Measurements from ENCODE around the gene PLET1. TPM values are rescaled to one million over a fixed set of nuclear protein-coding genes. Genes with fewer than 3 reads are reported as not detected.

PLET1 gene
- total RNA-seq, 4 donors from 2014 or later: not detected

GRCh38 chr11:112248201-112248600 lies 12.5 kb downstream of the PLET1 start:
- 67 to 73% methylated on average over 2 of the region's 2 CpGs for WGBS, 2 donors
- intact Hi-C loops (cut with DNase I): no loop called here
- DNase-seq: no peak

GRCh38 chr11:112247201-112247600 lies 13.5 kb downstream of the PLET1 start:
- 30 to 35% methylated on average over 4 of the region's 4 CpGs for WGBS, 2 donors
- intact Hi-C loops (cut with DNase I): no loop called here
- H3K4me1 ChIP-seq: peaks cover 0 to 3% (median under 1%) of the 10 kb centered on the region in 3 donors
- peaks cover 0 to 9% (median 0%) of the 10 kb centered on the region in 3 donors for H3K36me3 ChIP-seq
- no peaks in the 10 kb centered on the region for H3K9me3 ChIP-seq
- H3K27ac ChIP-seq: no peak overlapping the region
- TF ChIP-seq CTCF (IDR thresholded peaks at IDR 0.05): no peak
- no peaks in the 10 kb centered on the region for H3K27me3 ChIP-seq
- no peak for DNase-seq
- no peak overlapping the region for H3K4me3 ChIP-seq

More at GRCh38 chr11:112248201-112248600, 12.5 kb downstream of the PLET1 start:
- Histone ChIP-seq H3K4me3 (no peak overlapping the region), H3K9me3 (no peaks in the 10 kb centered on the region), H3K36me3 (no peaks in the 10 kb centered on the region), H3K4me1 (peaks cover 0 to 3% (median 0%) of the 10 kb centered on the region in 3 donors), H3K27ac (no peak overlapping the region), H3K27me3 (no peaks in the 10 kb centered on the region)
- TF ChIP-seq POLR2A (IDR thresholded peaks at IDR 0.05): no peak
- TF ChIP-seq CTCF (IDR thresholded peaks at IDR 0.05): no peak

GRCh38 chr11:112241486-112241885 lies 19.2 kb downstream of the PLET1 start:
- Histone ChIP-seq H3K4me1 (peaks cover 0 to 4% (median 0%) of the 10 kb centered on the region in 3 donors), H3K27me3 (no peaks in the 10 kb centered on the region), H3K4me3 (no peak overlapping the region), H3K9me3 (no peaks in the 10 kb centered on the region), H3K36me3 (peaks cover 6 to 64% (median 10%) of the 10 kb centered on the region in 3 donors), H3K27ac (peak overlapping the region in 2 of 4 donors; percentile 34 to 68)
- intact Hi-C loops (cut with DNase I): no loop called here
- TF ChIP-seq CTCF (IDR thresholded peaks at IDR 0.05) (no peak), POLR2A (IDR thresholded peaks at IDR 0.05) (no peak)
- WGBS, 2 donors: 72 to 80% methylated on average over 3 of the region's 3 CpGs
- no peak for DNase-seq

DNA sequence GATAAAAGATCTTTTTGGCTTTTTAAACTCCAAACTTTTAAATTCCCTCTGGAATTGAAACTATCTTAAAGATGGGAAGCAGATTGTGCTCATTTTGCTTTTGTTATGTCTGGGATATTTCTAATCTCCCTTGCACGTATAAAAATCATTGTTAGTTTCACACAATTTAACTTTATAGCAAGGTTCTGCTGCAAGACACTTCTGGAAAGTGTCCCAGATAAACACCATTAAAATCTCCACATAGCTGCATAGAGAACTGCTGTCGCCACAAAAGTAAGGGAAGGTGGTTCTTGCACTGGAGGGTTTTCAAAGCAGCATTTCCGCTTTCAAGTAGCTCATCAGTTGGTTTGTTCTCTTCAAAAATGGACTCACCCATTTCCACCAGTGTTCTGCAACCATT lies 22.6 kb downstream of the PLET1 start:
- Histone ChIP-seq H3K27me3 (no peaks in the 10 kb centered on the region), H3K27ac (no peak overlapping the region), H3K9me3 (no peaks in the 10 kb centered on the region), H3K4me1 (peaks cover 0 to 4% (median 0%) of the 10 kb centered on the region in 3 donors), H3K36me3 (peaks cover 6 to 98% (median 21%) of the 10 kb centered on the region in 3 donors), H3K4me3 (no peak overlapping the region)
- WGBS, 2 donors: 86 to 89% methylated on average over 3 of the region's 3 CpGs
- no peak for DNase-seq
- TF ChIP-seq POLR2A (IDR thresholded peaks at IDR 0.05): no peak
- TF ChIP-seq CTCF (IDR thresholded peaks at IDR 0.05): no peak
- intact Hi-C loops (cut with DNase I): no loop called here

DNA sequence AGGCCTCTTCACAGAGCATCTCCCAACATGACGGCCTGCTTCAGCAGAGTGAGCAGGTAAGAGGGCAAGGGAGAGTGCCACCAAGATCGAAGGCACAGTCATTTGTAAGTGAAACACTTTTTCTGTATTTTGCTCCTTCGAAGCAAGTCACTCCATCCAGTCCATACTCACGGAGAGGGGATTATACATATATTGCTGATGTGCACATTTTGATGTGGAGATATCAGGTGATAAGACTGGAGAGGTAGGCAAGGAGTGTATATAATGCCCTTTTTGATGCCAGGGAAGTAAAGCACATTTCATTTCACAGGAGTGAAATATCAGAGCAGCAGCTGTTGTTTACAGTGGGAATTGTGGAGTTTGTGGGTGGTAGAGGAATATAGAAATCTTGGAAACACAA lies 23.2 kb downstream of the PLET1 start:
- 88 to 91% methylated on average over 4 of the region's 4 CpGs for WGBS, 2 donors
- Histone ChIP-seq H3K9me3 (no peaks in the 10 kb centered on the region), H3K36me3 (peaks cover 6 to 98% (median 21%) of the 10 kb centered on the region in 3 donors), H3K27me3 (no peaks in the 10 kb centered on the region), H3K4me3 (no peak overlapping the region), H3K27ac (no peak overlapping the region), H3K4me1 (peaks cover 0 to 4% (median 0%) of the 10 kb centered on the region in 3 donors)
- no peak for DNase-seq
- TF ChIP-seq POLR2A (IDR thresholded peaks at IDR 0.05): no peak
- no peak for TF ChIP-seq CTCF (IDR thresholded peaks at IDR 0.05)
- intact Hi-C loops (cut with DNase I): no loop called here
